ENCODE results near the gene F2RL1.
"Not testable (repeated sequence)": the region's sequence is repeated elsewhere in the genome, so short reads cannot be mapped to it uniquely, and the experiment has no call there.

Gene F2RL1

GRCh38 chr5:76816110-76816831 lies 2.6 kb upstream of the F2RL1 start:
- DNase-seq (ENCODE audit: insufficient read length, low spot score): no peak
- no peak for FAIRE-seq
- no peak for TF ChIP-seq POLR2A (IDR thresholded peaks at IDR 0.05; ENCODE audit: low read depth, low read length)

- TF ChIP-seq POLR2A (IDR thresholded peaks at IDR 0.05; ENCODE audit: low read depth, low read length): no peak
- DNase-seq (ENCODE audit: insufficient read length, low spot score) (no peak), FAIRE-seq (no peak)
These were observed 1.2 kb downstream of the F2RL1 start for GRCh38 chr5:76819851-76820525.

GRCh38 chr5:76820526-76820890 lies 1.7 kb downstream of the F2RL1 start:
- no peak for TF ChIP-seq POLR2A (IDR thresholded peaks at IDR 0.05; ENCODE audit: low read depth, low read length)
- DNase-seq (ENCODE audit: insufficient read length, low spot score) (no peak), FAIRE-seq (no peak)

GRCh38 chr5:76821136-76821535 lies 2.3 kb downstream of the F2RL1 start:
- FAIRE-seq: no peak
- TF ChIP-seq POLR2A (IDR thresholded peaks at IDR 0.05; ENCODE audit: low read depth, low read length): no peak

GRCh38 chr5:76822105-76822731 lies 3.4 kb downstream of the F2RL1 start:
- FAIRE-seq; DNase-seq (ENCODE audit: insufficient read length, low spot score): not testable (repeated sequence)

More at GRCh38 chr5:76821136-76821535, 2.3 kb downstream of the F2RL1 start:
- DNase-seq (ENCODE audit: insufficient read length, low spot score): no peak

- not testable (repeated sequence) for FAIRE-seq
These were observed 7.6 kb downstream of the F2RL1 start for GRCh38 chr5:76826416-76826815.

GRCh38 chr5:76831110-76831452 lies 12.3 kb downstream of the F2RL1 start:
- no peak for TF ChIP-seq POLR2A (IDR thresholded peaks at IDR 0.05; ENCODE audit: low read depth, low read length)
- DNase-seq (ENCODE audit: insufficient read length, low spot score): no peak
- peak; percentile 55 for FAIRE-seq

More at GRCh38 chr5:76826416-76826815, 7.6 kb downstream of the F2RL1 start:
- not testable (repeated sequence) for DNase-seq (ENCODE audit: insufficient read length, low spot score)

- DNase-seq (ENCODE audit: insufficient read length, low spot score) (no peak), FAIRE-seq (no peak)
- TF ChIP-seq POLR2A (IDR thresholded peaks at IDR 0.05; ENCODE audit: low read depth, low read length): no peak
These were observed 17.4 kb downstream of the F2RL1 start for GRCh38 chr5:76836181-76836580.

- no peak for TF ChIP-seq POLR2A (IDR thresholded peaks at IDR 0.05; ENCODE audit: low read depth, low read length)
- DNase-seq (ENCODE audit: insufficient read length, low spot score) (no peak), FAIRE-seq (no peak)
These were observed 17.8 kb downstream of the F2RL1 start for GRCh38 chr5:76836585-76836984.

GRCh38 chr5:76838481-76839261 lies 19.8 kb downstream of the F2RL1 start:
- FAIRE-seq: peak; percentile 67
- no peak for TF ChIP-seq POLR2A (IDR thresholded peaks at IDR 0.05; ENCODE audit: low read depth, low read length)

GRCh38 chr5:76841361-76841760 lies 22.5 kb downstream of the F2RL1 start:
- no peak for TF ChIP-seq POLR2A (IDR thresholded peaks at IDR 0.05; ENCODE audit: low read depth, low read length)
- DNase-seq (ENCODE audit: insufficient read length, low spot score) (no peak), FAIRE-seq (no peak)

More at GRCh38 chr5:76838481-76839261, 19.8 kb downstream of the F2RL1 start:
- DNase-seq (ENCODE audit: insufficient read length, low spot score): peak; percentile 31

GRCh38 chr5:76845890-76846289 lies 27.1 kb downstream of the F2RL1 start:
- TF ChIP-seq POLR2A (IDR thresholded peaks at IDR 0.05; ENCODE audit: low read depth, low read length): no peak
- DNase-seq (ENCODE audit: insufficient read length, low spot score) (no peak), FAIRE-seq (no peak)

- FAIRE-seq: no peak
- DNase-seq (ENCODE audit: insufficient read length, low spot score): no peak
- TF ChIP-seq POLR2A (IDR thresholded peaks at IDR 0.05; ENCODE audit: low read depth, low read length): no peak
These were observed 30.8 kb downstream of the F2RL1 start, which contains the start of gene S100Z for GRCh38 chr5:76849419-76850291. Gene S100Z (plus strand): TSS chr5:76850014. CDS start chr5:76875360, 25,346 bp downstream.
